K562 (cell line): ENCODE data around the gene RGL2. TPM values are rescaled to one million over a fixed set of nuclear protein-coding genes. Genes with fewer than 3 reads are reported as not detected.

ENCODE experiments used
- ATAC-seq: fragments of 200-7000 bp; cut with Tn5 transposase; 3 replicates; pipeline ENCODE4 v1.9.1; 2020; ENCODE audit warnings: moderate library complexity
- BruUV-seq: library from RNA; stranded (reverse); fragments of 400-500 nt; replicated peaks from 2 replicates; lab custom pipeline; 2021; lab: Mats Ljungman, UMichigan
- CTCF ChIA-PET: fragments of 300-600 bp; formaldehyde crosslinking; extraction: SDS; loops from one replicate; lab custom pipeline; 2021; ENCODE audit warnings: low intra/inter-chr PET ratio; lab: Yijun Ruan, JAX
- POLR2A ChIA-PET: fragments of 300-600, 350-650 bp; sonication (Branson Sonifier 250); formaldehyde crosslinking; extraction: SDS; loops from one replicate; lab custom pipeline; 2021; ENCODE audit warnings: antibody characterized with exemption, inconsistent platforms; lab: Yijun Ruan, JAX
- DNase-seq, 4 experiments: peaks; one replicate each; pipeline versions ENCODE4 v3.0.0 to v3.0.0-alpha.2; 2011 to 2018; ENCODE audit warnings: low spot score in 3 of 4, mixed read lengths in 3 of 4; ENCODE audit errors: extremely low read depth in 1 of 4
- FAIRE-seq: peaks from 2 replicates; lab custom pipeline; 2011; peaks lifted over from hg19 to GRCh38; lab: Jason Lieb, UNC
- H2AFZ ChIP-seq: 2 replicates; pipeline ENCODE4 v1.6.0; 2011; ENCODE audit warnings: low read depth, low read length, control low read depth, inconsistent platforms
- H3K27ac ChIP-seq: fragments of 200-600 bp; 3 replicates; pipeline ENCODE4 v1.8.0; 2011; ENCODE audit warnings: low read depth, mild to moderate bottlenecking, control low read depth, inconsistent platforms, low read length, moderate library complexity, mixed read lengths; ENCODE audit errors: extremely low read depth
- H3K27me3 ChIP-seq, 2 experiments: fragments of 300-600 bp in 1 of 2; 2 replicates in 1 of 2; 3 replicates in 1 of 2; pipeline versions ENCODE4 v1.6.0 to v1.8.0; 2011; ENCODE audit warnings: inconsistent platforms in 2 of 2, low read length in 2 of 2, mild to moderate bottlenecking in 1 of 2, mixed read lengths in 1 of 2, moderate library complexity in 1 of 2; ENCODE audit not compliant: control insufficient read depth in 2 of 2, insufficient read depth in 2 of 2
- H3K36me3 ChIP-seq: fragments of 300-600 bp; 3 replicates; pipeline ENCODE4 v1.8.0; 2011; ENCODE audit warnings: mild to moderate bottlenecking, low read length, inconsistent platforms; ENCODE audit not compliant: control insufficient read depth, insufficient read depth
- H3K4me1 ChIP-seq, 2 experiments: fragments of 200-600 bp in 1 of 2; replicated peaks in 1 of 2; 2 replicates in 1 of 2; 3 replicates in 1 of 2; pipeline versions ENCODE4 v1.5.1 to v1.8.0; 2011; ENCODE audit warnings: inconsistent platforms in 2 of 2, low read length in 2 of 2, mild to moderate bottlenecking in 1 of 2, mixed read lengths in 1 of 2, moderate library complexity in 1 of 2; ENCODE audit not compliant: control insufficient read depth in 2 of 2, insufficient read depth in 2 of 2
- H3K4me2 ChIP-seq: 2 replicates; pipeline ENCODE4 v1.6.1; 2011; ENCODE audit warnings: low read length, control low read depth, inconsistent platforms, mixed read lengths; ENCODE audit not compliant: insufficient read depth
- H3K4me3 ChIP-seq: fragments of 200-600 bp; sonication (generic), shearing (Covaris generic); 2 replicates; pipeline ENCODE4 v1.5.1; 2016; ENCODE audit warnings: control low read depth, inconsistent platforms
- H3K79me2 ChIP-seq: fragments of 200-600 bp; 3 replicates; pipeline ENCODE4 v1.8.0; 2011; ENCODE audit warnings: low read length, inconsistent platforms; ENCODE audit not compliant: control insufficient read depth, insufficient read depth
- H3K9ac ChIP-seq, 2 experiments: 2 replicates each; pipeline versions ENCODE4 v1.6.0 to v1.6.1; 2011; ENCODE audit warnings: low read depth in 2 of 2, low read length in 2 of 2, control low read depth in 1 of 2, inconsistent platforms in 1 of 2, mild to moderate bottlenecking in 1 of 2, mixed read lengths in 1 of 2; ENCODE audit not compliant: insufficient read depth in 1 of 2
- H3K9me1 ChIP-seq: one replicate; pipeline ENCODE4 v1.6.0; 2011; ENCODE audit warnings: inconsistent platforms, mild to moderate bottlenecking, low read length, moderate library complexity; ENCODE audit not compliant: control insufficient read depth, insufficient read depth
- H3K9me3 ChIP-seq: replicated peaks from 2 replicates; pipeline ENCODE4 v1.5.1; 2011; ENCODE audit warnings: low read depth, low read length, inconsistent platforms; ENCODE audit not compliant: control insufficient read depth, insufficient read depth
- H4K20me1 ChIP-seq: replicated peaks from 2 replicates; pipeline ENCODE4 v1.6.1; 2011; ENCODE audit warnings: low read length, inconsistent platforms, mixed read lengths; ENCODE audit not compliant: control insufficient read depth, insufficient read depth
- LCOR ChIP-seq: sonication (generic); formaldehyde crosslinking; IDR thresholded peaks from 2 replicates; pipeline ENCODE4 v1.8.0; 2022; ENCODE audit warnings: mild to moderate bottlenecking, missing genetic modification reagents
- NCOA2 ChIP-seq, 2 experiments: fragments of 450-650 bp; IDR thresholded peaks; 2 replicates each; pipeline ENCODE4 v1.6.1; 2018; ENCODE audit warnings: mild to moderate bottlenecking in 2 of 2, moderate library complexity in 1 of 2; ENCODE audit not compliant: partially characterized antibody in 2 of 2
- ZBTB40 ChIP-seq, 2 experiments: fragments of 450-650 bp in 1 of 2; sonication (generic) in 1 of 2; formaldehyde crosslinking in 1 of 2; IDR thresholded peaks; 2 replicates each; pipeline versions ENCODE4 v1.7.1 to v1.9.0; 2016 to 2022; ENCODE audit warnings: inconsistent platforms in 1 of 2, mild to moderate bottlenecking in 1 of 2, missing genetic modification reagents in 1 of 2
- ZBTB9 ChIP-seq: fragments of 450-650 bp; formaldehyde crosslinking; IDR thresholded peaks from 2 replicates; pipeline ENCODE4 v1.4.0; 2020; ENCODE audit warnings: mild to moderate bottlenecking, moderate library complexity
- ZFX ChIP-seq: sonication (generic); formaldehyde crosslinking; IDR thresholded peaks from 2 replicates; pipeline ENCODE4 v1.8.0; 2022; ENCODE audit warnings: mild to moderate bottlenecking, missing genetic modification reagents, moderate library complexity
- ZNF354B ChIP-seq: fragments of 250-450 bp; sonication (Bioruptor Pico); IDR thresholded peaks from 2 replicates; pipeline ENCODE4 v1.4.0; 2020
- WGBS: fragments of 100-300 bp; shearing (Covaris generic); methylation state at CpG from one replicate; pipeline ENCODE4 v1.1.6; 2016; ENCODE audit warnings: low coverage, mixed read lengths; ENCODE audit not compliant: insufficient coverage; ENCODE audit errors: missing lambda C conversion rate; 5-methylcytosine and 5-hydroxymethylcytosine counted together
- in situ Hi-C: fragments of 300-500 bp; cut with MboI; formaldehyde crosslinking; loops from 4 replicates; pipeline ENCODE4 v1.15.0; 2018; ENCODE audit warnings: inconsistent platforms, mixed read lengths
- intact Hi-C: fragments of 100-400 bp; cut with micrococcal nuclease; formaldehyde crosslinking; loops from 2 replicates; pipeline ENCODE4 v1.14.2; 2022
- polyA plus RNA-seq, 8 experiments: library from polyadenylated mRNA; depleted of rRNA in 4 of 8; stranded (reverse) in 5 of 8; unstranded in 3 of 8; fragments of >200 nt; fragmentation: Nextera tagmentation in 2 of 8; fragmentation: Illumina TruSeq in 1 of 8; extraction: Ambion mirVana in 2 of 8; extraction: Trizol in 1 of 8; gene quantifications; 2 replicates each; pipeline versions ENCODE4 v1.2.1 to v1.2.3, GENCODE V29; 2011 to 2014; ENCODE audit warnings: inconsistent platforms in 1 of 8, missing spikeins in 1 of 8
- total RNA-seq, 7 experiments: library from RNA; depleted of rRNA in 6 of 7; stranded (reverse); fragments of >200 nt in 6 of 7; fragmentation: Illumina TruSeq in 2 of 7; extraction: Trizol in 2 of 7; gene quantifications; 2 replicates each; pipeline versions ENCODE4 v1.2.1 to v1.2.3, GENCODE V29; 2011 to 2021; ENCODE audit warnings: low replicate concordance in 1 of 7
- TF ChIP-seq, protein P1 (sequence below): fragments of 250-450 bp; sonication (Bioruptor Pico); IDR thresholded peaks from 2 replicates; pipeline ENCODE4 v1.4.0; 2020

The RGL2 gene
- total and polyA plus RNA-seq, 9 of the 15 experiments (the other 6 are each of a cell fraction or from before 2014, with no cell fraction given): 1.8 to 57.1 (median 19.5) TPM

DNA sequence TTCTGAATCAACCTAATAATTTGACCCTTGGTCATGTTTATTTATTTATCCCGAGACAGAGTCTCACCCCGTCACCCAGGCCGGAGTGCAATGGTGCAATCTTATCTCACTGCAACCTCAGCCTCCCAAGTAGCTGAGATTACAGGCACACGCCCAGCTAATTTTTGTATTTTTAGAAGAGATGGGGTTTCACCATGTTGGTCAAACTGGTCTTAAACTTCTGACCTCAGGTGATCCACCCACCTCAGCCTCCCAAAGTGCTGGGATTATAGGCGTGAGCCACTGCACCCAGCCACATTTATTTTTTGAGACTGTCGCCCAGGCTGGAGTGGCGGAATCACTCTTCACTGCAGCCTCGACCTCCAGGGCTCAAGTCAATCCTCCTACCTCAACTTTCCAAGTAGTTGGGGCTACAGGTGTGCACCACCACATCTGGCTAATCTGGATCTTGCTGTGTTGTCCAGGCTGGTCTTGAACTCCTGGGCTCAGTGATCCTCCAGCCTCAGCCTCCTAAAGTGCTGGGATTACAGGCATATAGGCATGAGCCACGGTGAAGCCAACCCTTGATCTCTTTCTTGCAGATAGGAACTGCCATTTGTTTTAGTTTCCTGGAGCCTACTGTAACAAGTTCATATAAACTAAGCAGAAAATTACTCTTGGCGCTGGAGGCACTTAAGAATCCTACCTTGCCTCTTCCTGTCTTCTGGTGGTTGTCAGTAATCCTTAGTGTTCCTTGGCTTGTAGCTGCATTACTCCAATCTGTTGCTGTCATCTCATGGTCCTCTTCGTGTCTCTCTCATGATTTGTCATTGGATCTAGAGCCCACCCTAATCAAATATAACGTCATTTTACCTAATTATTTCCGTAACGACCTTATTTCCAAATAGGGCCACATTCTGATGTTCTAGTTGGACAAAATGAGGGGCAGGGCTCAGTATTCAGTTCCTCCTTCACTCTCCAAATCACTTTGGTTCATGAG, 24.5 kb downstream of the RGL2 start:
- H3K79me2 ChIP-seq: peaks cover 68% of the 10 kb centered on the region
- in situ Hi-C loops: loop anchor here (10.0 kb wide), 1 partner anchor 131 kb away; no protein-coding TSS in a partner anchor
- H3K27ac ChIP-seq: peak overlapping the region; percentile 98
- peak overlapping the region; percentile 90 to 100 for H3K9ac ChIP-seq
- no peaks in the 10 kb centered on the region for H3K9me3 ChIP-seq
- H4K20me1 ChIP-seq: peaks cover 42% of the 10 kb centered on the region
- peaks cover 76% of the 10 kb centered on the region for H3K36me3 ChIP-seq
- CTCF ChIA-PET: no interaction called here
- intact Hi-C loops: loop anchor here (10.0 kb wide), 1 partner anchor 301 kb away; no protein-coding TSS in a partner anchor
- H3K4me3 ChIP-seq: peak overlapping the region; percentile 93
- WGBS: 6% methylated on average over 14 of the region's 14 CpGs
- H3K4me1 ChIP-seq: peaks cover 34 to 38% of the 10 kb centered on the region in 2 experiments
- H2AFZ ChIP-seq: no peak overlapping the region
- ATAC-seq (no peak), FAIRE-seq (no peak), DNase-seq (peak in 1 of 4 experiments; percentile 34)
- H3K27me3 ChIP-seq: no peaks in the 10 kb centered on the region; a peak in 1 of 5 replicates
- H3K4me2 ChIP-seq: peak overlapping the region; percentile 99
- no peaks in the 10 kb centered on the region for H3K9me1 ChIP-seq
- POLR2A ChIA-PET: interaction anchor here (0.5 to 8.1 kb wide), 10 partner anchors 8 to 302 kb away, joined by 3 to 90 read pairs (median 3); partner anchors contain the start of genes PFDN6 and WDR46
- BruUV-seq: no TSS peak
- TF ChIP-seq LCOR (CRISPR knock-in tag) (0 out of 2 replicates have a peak, but pooled peaks have one; percentile 5), ZFX (no peak), ZBTB9 (CRISPR knock-in tag) (no peak), ZNF354B (CRISPR knock-in tag) (no peak), ZBTB40 (IDR thresholded peaks at IDR 0.05) (no peak), ZBTB40 (CRISPR knock-in tag; IDR thresholded peaks at IDR 0.05) (no peak), NCOA2 (IDR thresholded peaks at IDR 0.05; ENCODE audit: partially characterized antibody in 2 of 2) (no peak)
- TF ChIP-seq, protein P1, sequence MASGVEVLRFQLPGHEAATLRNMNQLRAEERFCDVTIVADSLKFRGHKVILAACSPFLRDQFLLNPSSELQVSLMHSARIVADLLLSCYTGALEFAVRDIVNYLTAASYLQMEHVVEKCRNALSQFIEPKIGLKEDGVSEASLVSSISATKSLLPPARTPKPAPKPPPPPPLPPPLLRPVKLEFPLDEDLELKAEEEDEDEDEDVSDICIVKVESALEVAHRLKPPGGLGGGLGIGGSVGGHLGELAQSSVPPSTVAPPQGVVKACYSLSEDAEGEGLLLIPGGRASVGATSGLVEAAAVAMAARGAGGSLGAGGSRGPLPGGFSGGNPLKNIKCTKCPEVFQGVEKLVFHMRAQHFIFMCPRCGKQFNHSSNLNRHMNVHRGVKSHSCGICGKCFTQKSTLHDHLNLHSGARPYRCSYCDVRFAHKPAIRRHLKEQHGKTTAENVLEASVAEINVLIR: no peak
